Stimulated activated CD4-positive, alpha-beta T cell treated with anti-CD3 and anti-CD28 coated beads, Interleukin-15, amount 100 ng/mL, for 1 hour (primary cell): ENCODE measurements around the gene ADI1.
"Not testable (repeated sequence)": the region's sequence is repeated elsewhere in the genome, so short reads cannot be mapped to it uniquely, and the experiment has no call there.

Experiments used
- DNase-seq, 2 donors: peaks; one replicate each; pipeline ENCODE4 v3.0.0-alpha.2; 2020; ENCODE audit warnings: low read depth in 1 of 2, low spot score in 1 of 2

Gene ADI1

DNA sequence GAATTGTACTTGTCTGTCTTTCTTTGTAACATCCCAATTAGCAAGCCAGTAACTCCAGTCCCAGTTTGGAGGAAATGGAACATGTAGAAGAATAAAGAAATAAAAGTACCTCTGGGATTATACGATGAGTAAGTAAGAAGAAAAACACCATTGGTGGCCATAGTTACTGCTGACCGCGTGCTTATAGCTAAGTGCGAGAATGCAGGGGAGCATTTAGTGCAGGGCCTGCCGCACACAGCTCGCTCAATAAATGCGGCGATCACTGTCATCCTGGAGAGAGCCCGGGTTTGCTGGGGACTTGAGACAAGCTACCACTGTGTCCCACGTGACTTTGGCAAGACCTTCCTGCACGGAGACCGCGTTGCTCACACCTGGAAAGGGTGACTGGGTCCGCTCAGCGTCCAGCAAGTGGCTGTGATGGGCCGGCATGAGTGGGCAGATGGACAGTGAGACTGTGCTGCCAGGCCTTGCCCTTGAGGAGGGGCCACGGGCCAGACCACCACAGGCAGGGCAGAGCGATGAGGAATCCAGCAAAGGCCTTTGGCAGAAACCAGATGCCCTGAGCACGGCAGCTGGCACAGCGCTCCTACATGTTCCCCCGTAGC is 54.8 kb downstream of the ADI1 start:
- DNase-seq, result no peak

- DNase-seq, result no peak
These were observed 55.4 kb downstream of the ADI1 start for GRCh38 chr2:3463944-3464343.

DNA sequence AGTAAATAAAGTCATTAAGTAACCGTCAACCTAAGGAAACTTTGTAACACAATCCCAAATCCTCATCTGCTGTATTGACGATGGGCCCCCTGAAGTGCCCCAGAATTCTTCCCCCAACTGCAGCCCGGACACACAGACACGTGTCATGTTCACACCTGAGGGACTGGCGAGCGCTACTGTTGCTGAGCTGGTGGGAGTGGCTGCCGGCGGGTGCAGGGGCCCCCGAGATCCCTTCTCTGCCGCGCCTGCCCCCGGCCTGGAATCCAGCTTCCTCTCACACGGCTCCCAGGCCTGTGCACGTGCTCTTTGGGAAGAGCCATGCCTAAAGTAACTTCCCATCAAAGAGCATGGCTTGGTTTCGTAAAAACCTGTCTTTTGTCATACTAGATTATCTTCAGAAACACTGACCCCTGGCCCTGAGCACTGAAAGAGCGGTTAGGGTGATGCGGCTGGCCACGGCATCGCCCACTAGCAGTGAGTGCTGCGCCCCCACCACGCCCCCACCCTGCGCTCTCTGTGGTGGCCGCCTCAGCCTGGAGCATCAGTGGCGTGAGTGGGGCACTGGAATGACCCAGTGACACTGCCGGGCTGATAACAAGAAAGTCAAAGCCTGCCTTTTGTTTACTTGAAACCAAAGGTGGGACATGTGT is 56.0 kb downstream of the ADI1 start:
- DNase-seq, result no peak

DNA sequence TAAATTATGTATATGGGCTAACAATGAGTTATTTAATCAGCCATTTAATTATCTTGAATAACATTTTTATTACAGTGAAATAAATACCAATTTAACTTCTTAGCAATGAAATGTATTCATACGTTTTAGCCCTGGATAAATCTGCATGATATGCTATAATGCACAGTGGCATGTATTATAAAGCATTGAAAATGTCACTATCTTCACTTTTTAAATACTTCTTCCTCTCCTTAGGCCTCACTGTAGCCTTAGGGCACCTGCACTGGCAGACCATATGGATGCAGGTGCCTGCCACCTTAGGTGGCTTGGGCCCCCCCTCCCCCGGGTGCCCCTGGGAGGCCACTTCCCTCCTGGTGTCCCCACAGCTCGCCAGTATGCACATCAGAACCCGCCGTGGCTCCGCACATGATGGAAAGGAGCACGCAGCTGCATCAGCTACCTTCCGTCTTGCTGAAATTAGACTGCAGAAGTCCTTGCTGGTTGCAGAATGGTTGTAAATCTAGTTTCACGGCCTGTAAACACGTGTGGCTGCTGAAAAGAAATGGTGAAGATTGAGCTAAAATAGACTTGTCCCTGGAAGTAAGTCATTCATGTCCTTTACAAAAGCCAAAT is 56.7 kb downstream of the ADI1 start:
- no peak for DNase-seq

- no peak for DNase-seq
These were observed 57.4 kb downstream of the ADI1 start for GRCh38 chr2:3461801-3462492.

DNA sequence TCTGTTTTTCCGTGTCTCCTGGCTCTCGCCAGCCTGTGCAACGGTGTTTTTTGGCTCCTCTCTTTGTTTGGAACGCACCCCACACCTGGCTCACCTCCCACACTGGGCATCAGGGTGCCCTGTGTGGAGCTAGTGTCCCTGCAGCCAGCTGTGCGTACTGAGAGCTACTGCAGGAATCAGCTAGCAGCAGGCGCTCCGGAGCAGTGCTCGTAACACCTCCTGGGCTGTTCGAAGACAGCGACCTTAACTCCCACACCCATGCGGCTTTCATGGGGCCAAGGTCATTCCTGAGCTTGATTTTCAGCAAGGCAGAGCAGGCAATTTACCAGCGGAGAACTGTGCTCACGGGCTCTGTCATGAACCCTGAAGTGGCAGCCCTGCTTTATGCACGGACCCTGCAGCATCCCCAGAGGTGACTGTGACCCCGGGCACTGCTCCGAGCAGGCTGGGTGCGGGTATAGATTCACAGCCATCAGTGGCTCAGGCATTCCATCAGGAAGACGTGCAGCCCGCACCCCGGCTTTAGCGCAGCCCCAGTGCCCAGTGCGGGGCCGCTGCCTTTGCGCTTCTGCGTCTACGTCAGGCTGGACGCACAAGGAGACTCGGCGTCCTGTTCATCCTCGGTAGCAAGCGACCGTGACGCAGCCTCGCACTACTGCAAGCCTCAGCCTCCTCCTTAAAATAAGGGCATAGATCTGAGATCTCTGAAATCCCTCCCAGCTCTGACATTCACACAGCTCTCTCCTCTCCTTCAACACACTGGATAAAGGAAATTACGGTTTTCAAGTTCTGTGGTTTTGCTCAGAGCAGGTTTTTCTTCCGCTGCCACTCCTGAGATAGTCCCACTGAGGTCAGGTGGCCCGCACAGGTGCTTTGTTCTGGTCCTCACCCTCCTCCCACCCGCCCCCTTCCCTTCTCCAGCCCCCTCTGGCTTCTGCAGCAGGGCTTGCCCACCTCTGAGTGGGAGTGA is 58.2 kb downstream of the ADI1 start:
- no peak for DNase-seq

DNA sequence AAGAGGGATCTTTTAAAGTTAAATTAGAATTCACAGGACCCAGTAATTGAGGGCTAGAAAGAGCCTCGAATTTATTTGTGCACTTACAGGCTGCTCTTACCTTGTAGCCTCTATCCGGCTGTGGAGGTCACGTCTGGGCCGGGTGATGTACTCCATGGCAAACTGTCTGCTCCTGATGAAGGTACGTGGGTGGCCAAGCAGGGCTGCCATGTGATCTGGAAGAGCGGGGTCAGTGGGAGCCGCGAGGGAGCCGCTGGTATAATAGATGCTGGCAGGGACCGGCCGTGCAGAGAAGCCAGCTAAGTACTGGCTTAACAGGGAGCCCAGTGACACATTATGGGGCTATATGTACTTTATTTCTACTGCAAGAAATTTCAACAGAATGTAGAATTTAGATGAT is 59.2 kb downstream of the ADI1 start:
- DNase-seq, result no peak

- no peak for DNase-seq
These were observed 59.9 kb downstream of the ADI1 start for GRCh38 chr2:3459185-3460015.

DNA sequence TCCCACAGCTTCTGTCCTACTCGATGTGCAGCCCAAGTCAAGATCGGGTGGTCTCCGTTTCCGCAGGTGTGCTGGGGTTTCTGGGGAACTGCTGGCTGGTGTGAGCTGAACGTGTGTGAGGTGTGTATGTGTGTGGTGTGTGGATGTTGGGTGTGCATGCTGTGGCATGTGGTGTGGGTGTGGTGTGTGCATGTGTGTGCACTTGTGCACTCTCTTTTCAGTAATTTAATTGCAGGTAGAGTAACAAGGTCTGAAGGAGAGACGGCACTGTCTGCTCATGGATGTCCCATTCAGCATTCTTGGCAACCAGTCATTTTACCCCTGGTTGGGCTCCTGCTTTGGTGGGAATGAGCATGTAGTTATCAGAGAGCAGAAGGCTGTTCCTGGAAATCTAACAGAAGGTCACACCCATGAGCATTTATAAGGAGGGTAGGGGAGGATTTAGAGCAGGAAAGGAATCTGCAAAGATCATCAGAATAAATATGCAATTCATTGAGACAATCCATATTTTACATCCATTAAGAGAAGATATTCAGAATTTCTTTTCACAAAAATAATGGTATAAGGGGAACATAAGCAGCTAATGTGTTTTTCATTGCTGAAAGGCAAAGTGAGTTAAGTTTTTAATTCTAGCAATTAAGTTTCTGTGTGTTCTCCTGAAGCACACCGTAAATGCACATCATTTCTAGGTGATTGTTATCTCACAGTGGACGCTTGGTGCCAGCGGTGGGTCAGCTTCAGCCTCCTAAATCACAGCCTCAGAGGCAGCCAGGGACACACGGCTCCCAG is 60.7 kb downstream of the ADI1 start:
- no peak for DNase-seq

DNA sequence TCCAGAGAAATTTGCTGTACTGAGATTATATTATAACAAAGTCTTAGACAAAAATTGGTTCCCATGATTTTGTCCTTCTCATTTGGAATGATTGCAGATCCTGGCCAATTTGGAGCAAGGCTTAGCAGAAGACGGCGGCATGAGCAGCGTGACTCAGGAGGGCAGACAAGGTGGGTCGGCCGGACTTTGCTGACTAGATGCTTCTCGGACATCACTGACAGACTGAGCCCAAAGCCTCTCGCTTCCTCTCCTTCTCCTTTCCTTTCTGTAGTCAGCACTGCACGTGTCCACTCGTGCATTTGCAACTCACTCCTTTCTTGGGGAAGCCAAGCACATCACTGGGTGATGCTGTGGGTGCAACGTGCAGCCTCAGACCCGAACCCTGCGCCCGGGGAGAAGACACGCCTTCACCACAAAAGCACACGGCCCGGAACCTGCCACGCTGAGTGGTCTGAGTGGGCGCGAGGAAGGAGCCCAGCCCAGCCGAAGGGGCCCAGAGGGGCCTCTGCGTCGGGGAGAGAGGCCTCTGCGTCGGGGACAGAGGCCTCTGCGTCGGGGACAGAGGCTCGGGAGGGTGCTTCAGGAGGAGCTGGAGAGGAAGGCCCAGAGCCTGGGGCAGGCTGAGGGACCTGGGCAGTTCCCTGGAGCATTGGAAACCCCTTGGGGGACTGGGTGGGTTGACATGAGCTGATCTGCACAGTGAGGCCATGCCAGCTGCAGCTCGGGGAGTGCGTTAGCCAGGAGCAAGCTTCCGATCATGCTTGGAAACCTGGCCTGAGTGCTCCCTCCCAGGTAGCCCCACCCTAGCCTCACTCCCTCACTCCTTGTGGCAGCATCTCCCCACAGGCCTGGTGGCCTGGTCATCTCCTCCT is 61.6 kb downstream of the ADI1 start:
- DNase-seq, result no peak

DNA sequence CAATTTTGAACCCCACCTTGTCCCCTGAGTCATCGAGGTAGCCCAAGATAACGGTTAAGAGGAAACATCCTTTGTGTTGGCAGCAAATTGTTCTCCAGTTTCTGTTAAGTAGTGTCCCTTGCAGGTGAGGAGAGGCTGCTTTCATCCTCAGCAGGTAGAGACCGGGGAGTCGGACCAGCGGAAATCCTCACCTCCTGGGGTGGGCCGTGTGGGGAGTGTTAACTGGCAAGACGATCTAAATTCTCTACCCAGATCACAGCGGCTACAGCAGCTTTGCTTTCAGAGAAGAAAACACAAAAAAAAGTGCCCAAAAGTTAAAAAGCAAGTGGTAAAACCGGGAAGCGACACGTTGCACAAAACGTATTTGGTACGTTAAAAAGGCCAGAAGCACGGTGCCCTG is 63.2 kb downstream of the ADI1 start:
- DNase-seq, result no peak

- no peak for DNase-seq
These were observed 64.5 kb downstream of the ADI1 start for GRCh38 chr2:3454802-3455201.

- DNase-seq, result not testable (repeated sequence)
These were observed 65.3 kb downstream of the ADI1 start for GRCh38 chr2:3454005-3454404.

GRCh38 chr2:3453190-3453999 is 65.9 kb downstream of the ADI1 start:
- no peak for DNase-seq

GRCh38 chr2:3451926-3452671 is 67.2 kb downstream of the ADI1 start:
- no peak for DNase-seq

GRCh38 chr2:3451169-3451568 is 68.2 kb downstream of the ADI1 start:
- no peak for DNase-seq
